Measurements from ENCODE around the gene PARL. TPM values are rescaled to one million over a fixed set of nuclear protein-coding genes. Genes with fewer than 3 reads are reported as not detected.
"Not testable (repeated sequence)": the region's sequence is repeated elsewhere in the genome, so short reads cannot be mapped to it uniquely, and the experiment has no call there.

The PARL gene
- total RNA-seq, 1 donor from 2014 or later = 70.5 TPM

DNA sequence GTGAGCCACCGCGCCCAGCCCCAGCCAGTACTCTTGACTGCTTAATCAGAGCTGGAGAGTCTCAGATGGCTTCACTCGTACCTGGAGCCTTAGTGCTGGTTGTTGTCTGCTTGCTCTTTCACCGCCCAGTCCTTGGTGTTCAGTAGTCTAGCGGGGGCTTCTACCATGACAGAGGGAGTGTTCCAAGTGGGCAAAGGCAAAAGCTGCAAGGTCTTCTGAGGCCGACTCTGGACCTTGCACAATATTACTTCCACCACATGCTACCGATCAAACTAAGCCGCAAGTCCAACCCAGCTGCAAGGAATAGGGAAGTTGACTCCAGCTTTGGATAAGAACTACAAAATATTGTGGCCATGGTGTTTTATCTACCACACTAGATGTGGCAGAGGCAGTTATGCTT lies 6.6 kb downstream of the PARL start:
- peaks cover 7% of the 10 kb centered on the region for H3K36me3 Mint-ChIP-seq
- no peaks in the 10 kb centered on the region for H3K27me3 ChIP-seq
- peaks cover 55% of the 10 kb centered on the region for H4K20me1 ChIP-seq (ENCODE audit: low read depth)
- no peak overlapping the region for H3K27ac ChIP-seq
- no peak overlapping the region for H2AFZ ChIP-seq (replicated peaks)
- H3F3A ChIP-seq (ENCODE audit: low read depth) = no peaks in the 10 kb centered on the region
- peaks cover 2% of the 10 kb centered on the region for H3K27me3 Mint-ChIP-seq (ENCODE audit: insufficient read depth, low read depth)
- no peak overlapping the region for H3K9ac ChIP-seq
- H3K4me3 Mint-ChIP-seq = no peak overlapping the region
- H3K4me2 ChIP-seq = no peak overlapping the region
- no peak for DNase-seq (ENCODE audit: low spot score)
- peaks cover 8% of the 10 kb centered on the region for H3K4me1 ChIP-seq
- no peaks in the 10 kb centered on the region for H3K9me3 ChIP-seq (ENCODE audit: low read depth)
- H3K4me1 Mint-ChIP-seq = peaks cover 9% of the 10 kb centered on the region
- H3K36me3 ChIP-seq = no peaks in the 10 kb centered on the region
- H3K9me3 Mint-ChIP-seq = no peaks in the 10 kb centered on the region
- TF ChIP-seq, protein P1, sequence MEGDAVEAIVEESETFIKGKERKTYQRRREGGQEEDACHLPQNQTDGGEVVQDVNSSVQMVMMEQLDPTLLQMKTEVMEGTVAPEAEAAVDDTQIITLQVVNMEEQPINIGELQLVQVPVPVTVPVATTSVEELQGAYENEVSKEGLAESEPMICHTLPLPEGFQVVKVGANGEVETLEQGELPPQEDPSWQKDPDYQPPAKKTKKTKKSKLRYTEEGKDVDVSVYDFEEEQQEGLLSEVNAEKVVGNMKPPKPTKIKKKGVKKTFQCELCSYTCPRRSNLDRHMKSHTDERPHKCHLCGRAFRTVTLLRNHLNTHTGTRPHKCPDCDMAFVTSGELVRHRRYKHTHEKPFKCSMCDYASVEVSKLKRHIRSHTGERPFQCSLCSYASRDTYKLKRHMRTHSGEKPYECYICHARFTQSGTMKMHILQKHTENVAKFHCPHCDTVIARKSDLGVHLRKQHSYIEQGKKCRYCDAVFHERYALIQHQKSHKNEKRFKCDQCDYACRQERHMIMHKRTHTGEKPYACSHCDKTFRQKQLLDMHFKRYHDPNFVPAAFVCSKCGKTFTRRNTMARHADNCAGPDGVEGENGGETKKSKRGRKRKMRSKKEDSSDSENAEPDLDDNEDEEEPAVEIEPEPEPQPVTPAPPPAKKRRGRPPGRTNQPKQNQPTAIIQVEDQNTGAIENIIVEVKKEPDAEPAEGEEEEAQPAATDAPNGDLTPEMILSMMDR (IDR thresholded peaks at IDR 0.05) = no peak
- TF ChIP-seq EZH2phosphoT487 (IDR thresholded peaks at IDR 0.05) (no peak), EZH2 (IDR thresholded peaks at IDR 0.05) (no peak)
- H3K4me3 ChIP-seq = no peak overlapping the region
- H3K79me2 ChIP-seq (ENCODE audit: low read depth) = peaks cover 99% of the 10 kb centered on the region
- H3K27ac Mint-ChIP-seq = no peak overlapping the region

DNA sequence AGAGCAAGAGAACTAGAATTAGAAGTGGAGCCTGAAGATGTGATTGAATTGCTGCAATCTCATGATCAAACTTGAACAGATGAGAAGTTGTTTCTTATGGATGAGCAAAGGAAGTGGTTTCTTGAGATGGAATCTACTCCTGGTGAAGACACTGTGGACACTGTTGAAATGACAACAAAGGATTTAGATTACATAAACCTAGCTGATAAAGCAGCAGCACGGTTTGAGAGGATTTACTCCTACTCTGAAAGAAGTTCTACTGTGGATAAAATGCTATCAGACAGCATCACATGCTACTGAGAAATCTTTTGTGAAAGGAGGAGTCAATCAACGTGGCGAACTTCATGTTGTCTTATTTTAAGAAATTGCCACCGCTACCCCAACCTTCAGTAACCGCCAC lies 7.5 kb downstream of the PARL start:
- peaks cover 99% of the 10 kb centered on the region for H3K79me2 ChIP-seq (ENCODE audit: low read depth)
- not testable (repeated sequence) for H3K36me3 Mint-ChIP-seq; H3K27ac Mint-ChIP-seq; H2AFZ ChIP-seq (replicated peaks); H3K27me3 ChIP-seq; H3K4me1 ChIP-seq; H3K4me1 Mint-ChIP-seq; H3K27me3 Mint-ChIP-seq (ENCODE audit: insufficient read depth, low read depth); DNase-seq (ENCODE audit: low spot score); H3K27ac ChIP-seq; H3F3A ChIP-seq (ENCODE audit: low read depth); H3K9me3 ChIP-seq (ENCODE audit: low read depth); H3K4me2 ChIP-seq; H3K9me3 Mint-ChIP-seq; H3K9ac ChIP-seq; H3K4me3 ChIP-seq; H3K4me3 Mint-ChIP-seq; H3K36me3 ChIP-seq
- peaks cover 57% of the 10 kb centered on the region for H4K20me1 ChIP-seq (ENCODE audit: low read depth)

- Mint-ChIP-seq H3K4me3 (no peak overlapping the region), H3K9me3 (no peaks in the 10 kb centered on the region), H3K36me3 (peaks cover 7% of the 10 kb centered on the region), H3K4me1 (no peaks in the 10 kb centered on the region), H3K27me3 (ENCODE audit: insufficient read depth, low read depth) (peaks cover 2% of the 10 kb centered on the region), H3K27ac (no peak overlapping the region)
- no peak for DNase-seq (ENCODE audit: low spot score)
- Histone ChIP-seq H3K27me3 (no peaks in the 10 kb centered on the region), H3K27ac (no peak overlapping the region), H3K79me2 (ENCODE audit: low read depth) (peaks cover 100% of the 10 kb centered on the region), H3K9ac (no peak overlapping the region), H3F3A (ENCODE audit: low read depth) (no peaks in the 10 kb centered on the region), H3K4me1 (no peaks in the 10 kb centered on the region), H4K20me1 (ENCODE audit: low read depth) (peaks cover 54% of the 10 kb centered on the region), H2AFZ (replicated peaks) (no peak overlapping the region), H3K36me3 (no peaks in the 10 kb centered on the region), H3K4me2 (no peak overlapping the region), H3K4me3 (no peak overlapping the region), H3K9me3 (ENCODE audit: low read depth) (no peaks in the 10 kb centered on the region)
- TF ChIP-seq EZH2phosphoT487 (IDR thresholded peaks at IDR 0.05) (no peak), EZH2 (IDR thresholded peaks at IDR 0.05) (no peak)
- TF ChIP-seq, protein P1 (IDR thresholded peaks at IDR 0.05) = no peak
These were observed 9.3 kb downstream of the PARL start for GRCh38 chr3:183875411-183875810.

- Histone ChIP-seq H3K4me2 (no peak overlapping the region), H3K4me1 (no peaks in the 10 kb centered on the region), H3K79me2 (ENCODE audit: low read depth) (peaks cover 100% of the 10 kb centered on the region), H3K27me3 (no peaks in the 10 kb centered on the region), H3K36me3 (no peaks in the 10 kb centered on the region), H3K9ac (no peak overlapping the region), H2AFZ (replicated peaks) (no peak overlapping the region), H3F3A (ENCODE audit: low read depth) (no peaks in the 10 kb centered on the region), H4K20me1 (ENCODE audit: low read depth) (peaks cover 49% of the 10 kb centered on the region), H3K4me3 (no peak overlapping the region), H3K27ac (no peak overlapping the region), H3K9me3 (ENCODE audit: low read depth) (no peaks in the 10 kb centered on the region)
- TF ChIP-seq EZH2 (IDR thresholded peaks at IDR 0.05) = no peak
- TF ChIP-seq, protein P1 (IDR thresholded peaks at IDR 0.05) = no peak
- TF ChIP-seq EZH2phosphoT487 (IDR thresholded peaks at IDR 0.05) = no peak
- H3K36me3 Mint-ChIP-seq = peaks cover 7% of the 10 kb centered on the region
- no peaks in the 10 kb centered on the region for H3K9me3 Mint-ChIP-seq
- peaks cover 2% of the 10 kb centered on the region for H3K27me3 Mint-ChIP-seq (ENCODE audit: insufficient read depth, low read depth)
- no peak overlapping the region for H3K4me3 Mint-ChIP-seq
- no peaks in the 10 kb centered on the region for H3K4me1 Mint-ChIP-seq
- no peak for DNase-seq (ENCODE audit: low spot score)
- H3K27ac Mint-ChIP-seq = no peak overlapping the region
These were observed 10.8 kb downstream of the PARL start for GRCh38 chr3:183873914-183874313.

Data from neural progenitor cell (in vitro differentiated cells).